ENCODE measurements around the gene WWTR1.

WWTR1 gene

DNA sequence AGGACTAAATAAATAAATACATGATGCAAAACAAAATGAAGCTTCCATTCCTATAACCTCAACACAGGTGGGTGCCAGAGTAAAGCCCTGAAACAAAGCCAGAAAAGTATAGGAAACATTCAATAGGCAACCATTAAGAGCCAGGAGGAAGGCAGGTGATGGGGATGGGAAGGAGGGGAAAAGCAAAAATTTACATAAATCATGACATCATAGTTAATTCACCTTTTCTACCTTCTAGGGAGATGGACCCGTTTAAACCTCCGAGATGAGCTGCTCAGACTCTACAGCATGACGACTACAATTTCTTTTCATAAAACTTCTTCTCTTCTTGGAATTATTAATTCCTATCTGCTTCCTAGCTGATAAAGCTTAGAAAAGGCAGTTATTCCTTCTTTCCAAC is 155.4 kb downstream of the WWTR1 start:
- no peak overlapping the region for H3K4me3 ChIP-seq (replicated peaks; ENCODE audit: insufficient read depth, low read length)
- no peak for TF ChIP-seq GABPA (IDR thresholded peaks at IDR 0.05; ENCODE audit: low read depth)
- TF ChIP-seq SPI1 (IDR thresholded peaks at IDR 0.05; ENCODE audit: borderline replicate concordance, low read depth): no peak
- TF ChIP-seq, protein P1, sequence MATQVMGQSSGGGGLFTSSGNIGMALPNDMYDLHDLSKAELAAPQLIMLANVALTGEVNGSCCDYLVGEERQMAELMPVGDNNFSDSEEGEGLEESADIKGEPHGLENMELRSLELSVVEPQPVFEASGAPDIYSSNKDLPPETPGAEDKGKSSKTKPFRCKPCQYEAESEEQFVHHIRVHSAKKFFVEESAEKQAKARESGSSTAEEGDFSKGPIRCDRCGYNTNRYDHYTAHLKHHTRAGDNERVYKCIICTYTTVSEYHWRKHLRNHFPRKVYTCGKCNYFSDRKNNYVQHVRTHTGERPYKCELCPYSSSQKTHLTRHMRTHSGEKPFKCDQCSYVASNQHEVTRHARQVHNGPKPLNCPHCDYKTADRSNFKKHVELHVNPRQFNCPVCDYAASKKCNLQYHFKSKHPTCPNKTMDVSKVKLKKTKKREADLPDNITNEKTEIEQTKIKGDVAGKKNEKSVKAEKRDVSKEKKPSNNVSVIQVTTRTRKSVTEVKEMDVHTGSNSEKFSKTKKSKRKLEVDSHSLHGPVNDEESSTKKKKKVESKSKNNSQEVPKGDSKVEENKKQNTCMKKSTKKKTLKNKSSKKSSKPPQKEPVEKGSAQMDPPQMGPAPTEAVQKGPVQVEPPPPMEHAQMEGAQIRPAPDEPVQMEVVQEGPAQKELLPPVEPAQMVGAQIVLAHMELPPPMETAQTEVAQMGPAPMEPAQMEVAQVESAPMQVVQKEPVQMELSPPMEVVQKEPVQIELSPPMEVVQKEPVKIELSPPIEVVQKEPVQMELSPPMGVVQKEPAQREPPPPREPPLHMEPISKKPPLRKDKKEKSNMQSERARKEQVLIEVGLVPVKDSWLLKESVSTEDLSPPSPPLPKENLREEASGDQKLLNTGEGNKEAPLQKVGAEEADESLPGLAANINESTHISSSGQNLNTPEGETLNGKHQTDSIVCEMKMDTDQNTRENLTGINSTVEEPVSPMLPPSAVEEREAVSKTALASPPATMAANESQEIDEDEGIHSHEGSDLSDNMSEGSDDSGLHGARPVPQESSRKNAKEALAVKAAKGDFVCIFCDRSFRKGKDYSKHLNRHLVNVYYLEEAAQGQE (IDR thresholded peaks at IDR 0.05; ENCODE audit: insufficient replicate concordance, low read depth): no peak
- TF ChIP-seq POLR2AphosphoS5 (IDR thresholded peaks at IDR 0.05; ENCODE audit: low read depth): no peak
- TF ChIP-seq, protein P2, sequence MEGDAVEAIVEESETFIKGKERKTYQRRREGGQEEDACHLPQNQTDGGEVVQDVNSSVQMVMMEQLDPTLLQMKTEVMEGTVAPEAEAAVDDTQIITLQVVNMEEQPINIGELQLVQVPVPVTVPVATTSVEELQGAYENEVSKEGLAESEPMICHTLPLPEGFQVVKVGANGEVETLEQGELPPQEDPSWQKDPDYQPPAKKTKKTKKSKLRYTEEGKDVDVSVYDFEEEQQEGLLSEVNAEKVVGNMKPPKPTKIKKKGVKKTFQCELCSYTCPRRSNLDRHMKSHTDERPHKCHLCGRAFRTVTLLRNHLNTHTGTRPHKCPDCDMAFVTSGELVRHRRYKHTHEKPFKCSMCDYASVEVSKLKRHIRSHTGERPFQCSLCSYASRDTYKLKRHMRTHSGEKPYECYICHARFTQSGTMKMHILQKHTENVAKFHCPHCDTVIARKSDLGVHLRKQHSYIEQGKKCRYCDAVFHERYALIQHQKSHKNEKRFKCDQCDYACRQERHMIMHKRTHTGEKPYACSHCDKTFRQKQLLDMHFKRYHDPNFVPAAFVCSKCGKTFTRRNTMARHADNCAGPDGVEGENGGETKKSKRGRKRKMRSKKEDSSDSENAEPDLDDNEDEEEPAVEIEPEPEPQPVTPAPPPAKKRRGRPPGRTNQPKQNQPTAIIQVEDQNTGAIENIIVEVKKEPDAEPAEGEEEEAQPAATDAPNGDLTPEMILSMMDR (IDR thresholded peaks at IDR 0.05; ENCODE audit: insufficient read depth, low read length): no peak
- H3K27ac ChIP-seq (replicated peaks): no peak overlapping the region
- H3K27me3 ChIP-seq (ENCODE audit: insufficient read depth, poor library complexity, severe bottlenecking): peaks cover 8% of the 10 kb centered on the region
- no peak for DNase-seq (ENCODE audit: low read depth in 1 of 2, low spot score in 1 of 2)

DNA sequence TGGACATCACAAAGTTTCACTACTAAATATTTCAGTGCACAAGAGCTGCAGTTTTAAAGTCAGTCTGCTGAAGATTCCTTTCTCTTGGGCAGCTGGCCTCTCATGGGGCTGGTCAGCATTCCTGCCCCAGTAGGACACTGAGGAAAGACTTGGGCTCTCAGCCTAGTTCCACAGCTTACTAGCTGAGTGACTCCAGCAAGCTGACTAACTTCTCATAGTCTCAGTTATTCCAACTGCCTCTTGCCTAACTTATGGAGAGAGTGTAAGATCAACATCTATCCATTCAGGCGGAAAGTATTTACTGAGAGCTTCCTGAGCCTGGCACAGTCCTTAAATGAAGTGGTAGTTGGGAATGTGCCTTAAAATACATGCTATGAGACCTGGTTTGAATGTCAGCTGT is 156.3 kb downstream of the WWTR1 start:
- Histone ChIP-seq H3K27me3 (ENCODE audit: insufficient read depth, poor library complexity, severe bottlenecking) (peaks cover 8% of the 10 kb centered on the region), H3K27ac (replicated peaks) (no peak overlapping the region), H3K4me3 (replicated peaks; ENCODE audit: insufficient read depth, low read length) (no peak overlapping the region)
- TF ChIP-seq POLR2AphosphoS5 (IDR thresholded peaks at IDR 0.05; ENCODE audit: low read depth): no peak
- TF ChIP-seq, protein P1 (IDR thresholded peaks at IDR 0.05; ENCODE audit: insufficient replicate concordance, low read depth): no peak
- no peak for TF ChIP-seq SPI1 (IDR thresholded peaks at IDR 0.05; ENCODE audit: borderline replicate concordance, low read depth)
- no peak for TF ChIP-seq GABPA (IDR thresholded peaks at IDR 0.05; ENCODE audit: low read depth)
- TF ChIP-seq, protein P2 (IDR thresholded peaks at IDR 0.05; ENCODE audit: insufficient read depth, low read length): no peak
- no peak for DNase-seq (ENCODE audit: low read depth in 1 of 2, low spot score in 1 of 2)

DNA sequence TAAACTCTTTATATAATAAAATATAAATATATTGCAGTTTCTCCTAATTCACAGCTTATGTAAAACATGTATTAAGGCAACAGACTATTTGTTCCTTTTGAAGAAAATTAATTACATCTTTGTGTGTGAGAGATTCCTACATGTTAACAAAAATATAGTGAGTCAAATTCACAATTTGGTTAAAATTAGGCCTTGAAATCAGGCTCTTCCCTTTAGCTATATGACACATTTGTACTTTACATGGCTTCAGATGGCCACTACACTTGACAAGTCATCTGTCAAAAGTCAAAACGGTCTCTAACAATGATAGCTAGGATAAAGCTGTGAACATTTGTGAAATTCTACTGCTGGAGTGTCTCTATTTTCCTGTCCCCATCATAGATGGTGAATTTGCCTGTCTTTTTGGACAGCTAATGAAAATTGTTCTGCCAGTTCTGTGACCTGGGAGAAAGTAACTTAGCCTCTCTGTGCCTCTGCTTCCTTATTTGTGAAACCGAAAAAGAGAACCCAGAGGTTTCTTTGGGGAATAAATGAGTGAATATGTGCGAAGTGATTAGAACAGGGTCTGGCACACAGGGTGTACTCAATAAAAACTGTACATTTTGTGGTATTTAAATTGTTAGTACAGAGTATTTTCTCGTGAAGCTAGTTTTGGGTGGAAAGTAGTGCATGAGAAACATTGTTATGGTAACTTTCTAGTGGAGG is 159.7 kb downstream of the WWTR1 start:
- no peak overlapping the region for H3K27ac ChIP-seq (replicated peaks)
- TF ChIP-seq POLR2AphosphoS5 (IDR thresholded peaks at IDR 0.05; ENCODE audit: low read depth) (no peak), SPI1 (IDR thresholded peaks at IDR 0.05; ENCODE audit: borderline replicate concordance, low read depth) (no peak), GABPA (IDR thresholded peaks at IDR 0.05; ENCODE audit: low read depth) (no peak)
- TF ChIP-seq, protein P1 (IDR thresholded peaks at IDR 0.05; ENCODE audit: insufficient replicate concordance, low read depth): no peak
- TF ChIP-seq, protein P2 (IDR thresholded peaks at IDR 0.05; ENCODE audit: insufficient read depth, low read length): no peak
- H3K27me3 ChIP-seq (ENCODE audit: insufficient read depth, poor library complexity, severe bottlenecking): peaks cover 8% of the 10 kb centered on the region
- DNase-seq (ENCODE audit: low read depth in 1 of 2, low spot score in 1 of 2): no peak
- no peak overlapping the region for H3K4me3 ChIP-seq (replicated peaks; ENCODE audit: insufficient read depth, low read length)

Measured in HL-60 (cell line).